HG03571 (cell line): ENCODE data around the gene TYW1B.
"Not testable (repeated sequence)": the region's sequence is repeated elsewhere in the genome, so short reads cannot be mapped to it uniquely, and the experiment has no call there.

Experiments
- ATAC-seq: cut with Tn5 transposase; IDR thresholded peaks from one replicate; pipeline ENCODE4 v1.9.1; 2021; ENCODE audit not compliant: unreplicated experiment

TYW1B gene

DNA sequence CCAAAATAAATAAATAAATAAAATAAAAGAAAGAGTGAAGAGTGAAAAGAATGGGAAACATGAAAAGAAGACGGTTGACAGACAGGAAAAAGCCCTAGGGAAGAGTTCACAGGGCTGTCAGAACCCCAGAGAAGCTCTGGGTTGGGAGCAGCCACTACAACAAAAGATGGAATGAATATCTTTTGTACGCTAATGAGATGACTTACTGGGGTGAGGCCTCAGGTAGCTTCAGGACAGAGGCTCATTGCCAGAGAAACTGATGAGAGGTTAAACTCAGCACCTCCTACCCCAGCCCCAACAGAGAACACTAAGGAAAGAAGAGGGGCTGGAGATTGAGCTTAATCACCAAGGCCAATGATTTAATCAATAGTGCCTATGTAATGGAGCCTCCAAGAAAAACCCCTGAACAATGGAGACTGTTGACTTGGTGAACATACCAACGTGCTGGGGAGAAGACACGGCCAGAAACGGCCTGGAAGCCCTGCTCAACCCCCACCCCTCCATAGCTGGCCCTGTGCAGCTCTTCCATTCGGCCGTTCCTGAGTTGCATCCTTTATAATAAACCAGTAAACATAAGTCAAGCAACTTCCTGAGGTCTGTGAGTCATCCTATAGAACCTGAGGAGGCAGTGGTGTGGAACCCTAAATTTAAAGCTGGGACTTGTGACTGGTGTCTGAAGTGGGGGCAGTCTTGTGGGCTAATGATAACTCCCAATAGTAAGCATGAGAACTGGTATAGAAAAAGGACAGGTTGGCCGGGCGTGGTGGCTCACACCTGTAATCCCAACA, 11.4 kb downstream of the TYW1B start:
- not testable (repeated sequence) for ATAC-seq

- not testable (repeated sequence) for ATAC-seq
Measured at GRCh38 chr7:72810437-72810836, 17.6 kb downstream of the TYW1B start.

GRCh38 chr7:72808511-72808910, 19.5 kb downstream of the TYW1B start:
- ATAC-seq = not testable (repeated sequence)

- ATAC-seq = not testable (repeated sequence)
Measured at GRCh38 chr7:72806851-72807250, 21.1 kb downstream of the TYW1B start.

- no peak for ATAC-seq
Measured at GRCh38 chr7:72805526-72806494, 22.2 kb downstream of the TYW1B start.

DNA sequence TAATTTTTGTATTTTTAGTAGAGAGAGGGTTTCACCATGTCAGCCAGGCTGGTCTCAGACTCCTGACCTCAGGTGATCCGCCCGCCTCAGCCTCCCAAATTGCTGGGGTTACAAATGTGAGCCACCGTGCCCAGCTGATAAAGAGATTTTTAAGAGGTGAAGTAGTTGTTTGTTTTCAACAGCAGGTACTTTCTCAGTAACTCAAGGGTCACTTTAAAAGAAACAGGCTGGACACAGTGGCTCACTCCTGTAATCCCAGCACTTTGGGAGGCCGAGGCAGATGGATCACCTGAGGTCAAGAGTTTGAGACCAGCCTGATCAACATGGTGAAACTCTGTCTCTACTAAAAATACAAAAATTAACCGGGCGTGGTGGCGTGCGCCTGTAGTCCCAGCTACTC, 24.2 kb downstream of the TYW1B start:
- ATAC-seq = not testable (repeated sequence)

DNA sequence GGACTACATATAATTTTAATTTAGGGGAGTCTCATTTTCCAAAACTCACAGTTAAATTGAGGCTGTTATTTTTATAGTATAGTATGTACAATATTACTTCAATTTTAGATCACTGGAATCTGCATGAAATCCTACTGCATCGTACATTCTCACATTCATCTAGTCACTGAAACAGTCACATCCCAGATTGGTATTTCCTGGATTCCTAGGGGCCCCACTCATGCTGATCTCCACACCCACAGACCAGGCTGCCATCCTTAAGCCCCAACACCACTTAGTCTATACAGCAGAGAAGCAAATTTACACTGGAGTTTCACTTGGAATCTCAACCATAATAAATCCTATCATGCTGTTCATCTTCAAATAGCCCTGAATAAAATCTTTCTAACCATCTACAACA, 26.4 kb downstream of the TYW1B start:
- not testable (repeated sequence) for ATAC-seq

DNA sequence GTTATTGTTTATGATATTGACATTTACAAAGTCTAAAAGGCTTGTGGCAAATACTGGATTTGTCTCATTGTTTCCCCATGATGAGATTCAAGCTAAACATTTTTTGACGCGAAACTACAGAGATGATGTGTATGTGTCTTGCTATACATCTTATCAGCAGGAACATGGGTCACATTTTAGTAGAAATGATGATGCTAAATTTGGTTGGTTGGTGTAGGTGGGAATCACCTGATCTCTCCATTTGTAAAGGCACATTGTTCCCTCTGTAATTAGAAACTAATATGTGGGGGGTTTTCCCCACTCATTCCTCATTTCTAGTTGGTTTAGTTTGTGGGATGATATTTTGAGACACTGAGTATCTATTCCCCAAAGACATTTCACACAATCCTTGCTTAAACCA, 32.6 kb downstream of the TYW1B start:
- not testable (repeated sequence) for ATAC-seq

DNA sequence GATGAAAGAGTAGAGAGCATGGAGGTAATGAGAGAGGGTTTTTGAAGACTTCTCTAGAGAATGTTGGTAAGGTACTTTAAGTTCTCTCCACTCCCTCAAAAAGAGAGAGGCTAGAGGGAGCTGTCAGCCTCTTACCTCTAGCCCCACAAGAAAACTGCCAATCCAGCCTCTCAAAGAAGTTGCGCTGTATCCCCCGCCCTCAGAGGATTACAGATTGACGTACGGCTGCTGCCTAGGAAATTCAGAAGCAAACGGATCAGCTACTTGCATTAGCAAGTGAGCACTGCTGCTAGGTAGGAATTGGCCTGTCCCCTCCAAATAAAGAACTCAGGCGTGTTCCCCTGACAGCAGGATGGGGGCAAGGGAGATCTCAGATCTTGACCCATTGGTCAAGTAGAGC, 34.2 kb downstream of the TYW1B start:
- ATAC-seq = no peak

DNA sequence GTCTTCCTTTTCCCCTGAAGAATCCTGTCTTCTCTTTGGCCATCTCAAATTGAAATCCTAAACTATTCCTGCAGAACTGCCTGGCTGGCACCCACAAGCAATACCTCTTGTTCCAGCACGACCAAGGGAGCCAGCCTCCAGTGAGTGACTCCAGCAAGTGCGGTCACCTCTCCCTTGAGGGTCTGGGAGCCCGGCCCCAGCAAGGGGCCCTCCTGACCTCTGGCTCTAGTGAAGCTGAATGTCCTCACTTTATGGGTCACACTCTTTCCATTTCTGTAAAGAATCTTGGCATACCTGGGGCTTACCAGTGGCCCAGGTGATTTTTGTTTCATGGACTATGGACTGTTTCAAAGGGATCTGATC, 37.3 kb downstream of the TYW1B start:
- ATAC-seq = not testable (repeated sequence)

DNA sequence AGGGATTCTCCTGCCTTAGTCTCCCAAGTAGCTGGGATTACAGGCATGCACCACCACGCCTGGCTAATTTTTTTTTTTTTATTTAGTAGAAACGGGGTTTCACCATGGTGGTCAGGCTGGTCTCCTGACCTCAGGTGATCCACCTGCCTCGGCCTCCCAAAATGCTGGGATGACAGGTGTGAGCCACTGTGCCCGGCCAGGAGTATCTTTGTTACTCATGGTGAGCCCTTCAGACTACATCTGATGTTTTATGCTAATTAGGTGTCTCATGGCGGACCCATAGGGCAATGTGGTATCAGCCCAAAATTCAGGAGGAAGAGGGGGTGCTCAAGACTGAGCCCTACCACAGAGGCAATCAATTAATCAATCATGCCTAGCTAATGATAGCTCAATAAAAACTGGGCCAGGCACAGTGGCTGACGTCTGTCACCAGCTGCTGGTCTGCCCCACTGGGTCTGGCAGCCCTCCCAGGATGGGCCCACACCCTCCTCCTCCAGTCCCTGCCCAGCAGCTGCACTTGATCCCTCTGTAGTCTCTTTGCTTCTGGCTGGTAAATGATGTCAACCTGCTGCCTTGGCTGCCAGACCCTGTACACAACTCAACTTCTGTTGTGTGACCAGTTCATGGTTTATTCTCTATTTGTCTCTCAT, 37.8 kb downstream of the TYW1B start:
- not testable (repeated sequence) for ATAC-seq

DNA sequence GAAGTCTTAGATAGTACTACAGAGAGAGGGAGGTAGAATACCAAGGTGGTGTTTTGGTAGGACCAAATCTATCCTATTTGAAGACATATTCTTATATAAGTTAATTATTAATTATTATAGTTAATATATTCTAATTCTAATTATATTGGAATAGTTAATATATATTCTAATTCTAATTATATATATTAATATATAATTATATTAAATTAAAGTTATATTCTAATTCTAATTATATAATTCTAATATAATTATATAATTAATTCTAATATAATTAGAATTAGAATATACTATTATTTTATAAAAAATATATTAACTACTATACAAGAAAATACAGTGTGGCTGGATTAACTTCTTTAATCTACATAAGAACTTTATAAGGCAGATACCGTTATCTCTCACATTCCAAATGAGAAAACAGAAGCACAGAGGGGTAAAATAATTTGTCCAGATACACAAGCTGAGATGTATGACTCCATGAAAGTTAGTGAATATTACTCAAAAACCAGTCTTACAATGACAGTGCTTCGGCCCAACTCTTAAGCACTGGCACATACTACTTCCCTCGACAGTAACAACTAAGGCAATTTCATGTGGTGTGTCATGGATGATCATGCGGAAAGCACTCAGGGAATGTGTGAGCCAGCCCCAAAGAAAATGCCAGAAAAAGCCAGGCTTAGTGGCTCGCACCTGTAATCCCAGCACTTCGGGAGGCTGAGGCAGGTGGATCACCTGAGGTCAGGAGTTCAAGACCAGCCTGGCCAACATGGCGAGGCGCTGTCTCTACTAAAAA, 42.6 kb downstream of the TYW1B start:
- ATAC-seq = no peak

DNA sequence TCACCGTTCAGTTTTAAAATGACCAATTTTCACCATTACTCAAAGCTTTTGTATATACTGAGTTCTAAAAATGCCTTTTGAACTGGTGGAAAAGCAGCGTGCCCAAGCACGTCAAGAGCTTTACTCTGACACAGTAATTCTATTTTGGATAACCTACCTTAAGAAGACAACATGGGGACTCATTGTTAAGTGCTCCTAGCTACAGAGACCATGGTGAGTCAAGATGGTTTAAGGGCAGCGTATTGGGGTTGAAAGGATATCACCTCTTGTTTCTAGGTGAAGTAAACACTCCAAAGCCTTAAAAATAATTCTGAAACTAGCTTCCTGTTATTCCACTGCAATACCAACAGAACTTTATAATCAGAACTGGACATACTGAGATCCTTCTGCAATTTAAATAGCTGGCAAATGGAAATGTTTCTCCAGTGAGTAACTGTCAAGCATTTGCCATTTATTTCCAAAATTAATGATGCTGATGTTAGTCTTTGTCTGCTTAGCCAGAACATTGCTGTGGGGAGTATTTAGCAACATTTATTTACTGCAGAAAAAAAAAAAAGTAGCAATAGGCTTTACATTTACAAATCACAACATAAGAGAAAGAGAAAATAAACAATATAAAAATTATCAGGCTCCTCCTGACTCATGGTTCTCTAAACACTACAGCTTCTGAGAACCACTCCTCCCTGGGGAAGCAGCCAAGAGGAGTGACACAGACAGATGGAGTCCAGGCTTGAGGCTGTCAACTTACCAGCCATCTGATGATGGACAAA, 44.2 kb downstream of the TYW1B start:
- not testable (repeated sequence) for ATAC-seq

GRCh38 chr7:72781631-72782030, 46.4 kb downstream of the TYW1B start:
- no peak for ATAC-seq

GRCh38 chr7:72781161-72781560, 46.8 kb downstream of the TYW1B start:
- ATAC-seq = no peak

- ATAC-seq = not testable (repeated sequence)
Measured at GRCh38 chr7:72780289-72780894, 47.6 kb downstream of the TYW1B start.

DNA sequence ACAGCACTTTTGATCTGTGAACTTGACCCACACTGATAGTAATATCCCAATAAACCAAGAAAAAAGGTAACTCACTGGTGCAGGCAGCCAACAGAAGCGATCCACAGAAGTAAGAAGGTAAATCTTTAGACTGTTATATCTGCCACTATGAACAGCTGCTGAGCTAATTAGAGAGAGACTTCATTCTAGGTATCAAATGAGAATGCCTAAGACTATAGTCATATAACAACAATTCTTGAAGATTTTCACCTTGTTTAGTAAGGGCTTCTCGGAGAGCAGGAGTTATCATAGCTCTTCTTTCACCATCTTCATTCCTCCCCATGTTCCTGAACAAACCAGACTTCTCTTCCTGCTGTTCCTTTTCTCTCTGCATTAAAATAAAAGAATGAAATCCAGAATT, 50.8 kb downstream of the TYW1B start:
- ATAC-seq = not testable (repeated sequence)

DNA sequence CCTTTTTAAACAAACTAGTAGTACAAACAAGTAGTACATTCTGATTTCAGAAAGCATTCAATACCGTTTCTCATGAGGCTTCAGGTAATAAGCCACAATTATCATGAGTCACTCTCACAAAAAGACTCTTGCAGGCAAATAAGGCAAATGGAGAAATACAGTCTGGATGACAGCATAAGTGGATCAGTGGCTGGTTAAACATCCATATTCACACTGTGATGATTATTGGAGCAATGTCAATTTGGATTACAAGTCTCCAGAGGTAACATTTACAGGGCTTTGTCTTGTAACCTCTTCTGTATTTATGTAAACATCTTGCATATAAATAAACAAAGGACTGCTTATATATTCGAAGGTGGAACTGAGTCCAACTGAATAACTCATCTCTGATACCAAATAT, 55.4 kb downstream of the TYW1B start:
- ATAC-seq = not testable (repeated sequence)

- ATAC-seq = not testable (repeated sequence)
Measured at GRCh38 chr7:72766994-72767393, 61.0 kb downstream of the TYW1B start.
